SK-N-SH (cell line): ENCODE measurements around the gene TNS4. TPM values are rescaled to one million over a fixed set of nuclear protein-coding genes. Genes with fewer than 3 reads are reported as not detected.

Experiments used
- CTCF ChIA-PET: fragments of 300-600, 350-600 bp; formaldehyde crosslinking; extraction: SDS; loops from one replicate; lab custom pipeline; 2021; lab: Yijun Ruan, JAX
- POLR2A ChIA-PET: fragments of 350-600 bp; sonication (Branson Sonifier 250); formaldehyde crosslinking; extraction: SDS; loops from one replicate; lab custom pipeline; 2020; ENCODE audit warnings: antibody characterized with exemption, inconsistent platforms; lab: Yijun Ruan, JAX
- DNase-seq: peaks from one replicate; pipeline ENCODE4 v3.0.0; 2012
- H2AFZ ChIP-seq: fragments of 200-600 bp; sonication (generic); 2 replicates; pipeline ENCODE4 v1.8.1; 2016; ENCODE audit warnings: antibody characterized with exemption, mild to moderate bottlenecking, low read depth
- H3F3A ChIP-seq: fragments of 200-600 bp; sonication (generic); replicated peaks from 2 replicates; pipeline ENCODE3; 2016; ENCODE audit warnings: antibody characterized with exemption, mild to moderate bottlenecking; ENCODE audit not compliant: insufficient read depth
- H3K27ac ChIP-seq, 2 experiments: fragments of 200-500 bp in 1 of 2; fragments of 200-600 bp in 1 of 2; sonication (Bioruptor generic) in 1 of 2; sonication (generic), shearing (Covaris generic) in 1 of 2; 2 replicates each; pipeline versions ENCODE4 v1.5.1 to v1.6.1; 2014 to 2016; ENCODE audit warnings: low read depth in 2 of 2, inconsistent platforms in 1 of 2, low read length in 1 of 2, mild to moderate bottlenecking in 1 of 2, mixed read lengths in 1 of 2
- H3K27me3 ChIP-seq: fragments of 200-600 bp; sonication (generic), shearing (Covaris generic); 2 replicates; pipeline ENCODE4 v1.6.1; 2016; ENCODE audit warnings: mixed run types; ENCODE audit not compliant: insufficient read depth
- H3K36me3 ChIP-seq, 2 experiments: fragments of 200-500 bp in 1 of 2; fragments of 200-600 bp in 1 of 2; sonication (Bioruptor generic) in 1 of 2; sonication (generic) in 1 of 2; replicated peaks in 1 of 2; 2 replicates each; pipeline versions ENCODE3 to v1.5.1; 2014 to 2016; ENCODE audit warnings: low read length in 1 of 2, mild to moderate bottlenecking in 1 of 2; ENCODE audit not compliant: insufficient read depth in 2 of 2, control insufficient read depth in 1 of 2
- H3K4me1 ChIP-seq, 2 experiments: fragments of 200-500 bp in 1 of 2; fragments of 200-600 bp in 1 of 2; sonication (Bioruptor generic) in 1 of 2; sonication (generic), shearing (Covaris generic) in 1 of 2; 2 replicates each; pipeline versions ENCODE4 v1.5.1 to v1.6.1; 2014 to 2016; ENCODE audit warnings: low read depth in 1 of 2, low read length in 1 of 2, mixed run types in 1 of 2; ENCODE audit not compliant: insufficient read depth in 2 of 2, control insufficient read depth in 1 of 2
- H3K4me2 ChIP-seq: fragments of 200-600 bp; sonication (generic), shearing (Covaris generic); 2 replicates; pipeline ENCODE4 v1.6.1; 2017; ENCODE audit warnings: mixed run types
- H3K4me3 ChIP-seq, 2 experiments: fragments of 200-500 bp in 1 of 2; fragments of 200-600 bp in 1 of 2; sonication (Bioruptor generic) in 1 of 2; sonication (generic), shearing (Covaris generic) in 1 of 2; 2 replicates each; pipeline versions ENCODE4 v1.5.1 to v1.8.1; 2014 to 2016; ENCODE audit warnings: low read depth in 2 of 2, inconsistent platforms in 1 of 2, low read length in 1 of 2, mild to moderate bottlenecking in 1 of 2, mixed read lengths in 1 of 2, moderate library complexity in 1 of 2
- H3K79me2 ChIP-seq: fragments of 200-600 bp; sonication (generic); 2 replicates; pipeline ENCODE4 v1.8.1; 2017; ENCODE audit warnings: mild to moderate bottlenecking; ENCODE audit not compliant: insufficient read depth
- H3K9ac ChIP-seq: fragments of 200-600 bp; sonication (generic); 2 replicates; pipeline ENCODE4 v1.6.1; 2017; ENCODE audit warnings: mixed run types
- H3K9me2 ChIP-seq: fragments of 200-600 bp; sonication (generic); 2 replicates; pipeline ENCODE4 v1.6.1; 2017; ENCODE audit warnings: mixed run types
- H3K9me3 ChIP-seq: fragments of 200-600 bp; sonication (generic); 2 replicates; pipeline ENCODE4 v1.6.1; 2017; ENCODE audit warnings: mixed run types, mild to moderate bottlenecking, moderate library complexity
- H4K20me1 ChIP-seq: fragments of 200-600 bp; sonication (generic); 2 replicates; pipeline ENCODE4 v1.6.1; 2017; ENCODE audit warnings: mild to moderate bottlenecking, mixed run types; ENCODE audit not compliant: insufficient read depth
- CHD2 ChIP-seq: fragments of 150-350 bp; IDR thresholded peaks from 2 replicates; pipeline ENCODE4 v1.6.1; 2018; ENCODE audit warnings: low read length; ENCODE audit not compliant: partially characterized antibody
- CTCF ChIP-seq: fragments of 200-600 bp; sonication (generic); IDR thresholded peaks from 2 replicates; pipeline ENCODE4 v1.6.1; 2017; ENCODE audit warnings: antibody characterized with exemption, mild to moderate bottlenecking, moderate library complexity
- FOSL2 ChIP-seq: IDR thresholded peaks from 2 replicates; pipeline ENCODE4 v1.4.0; 2012; ENCODE audit warnings: low read depth, mild to moderate bottlenecking, moderate library complexity, borderline replicate concordance
- FOXJ3 ChIP-seq: sonication (generic); formaldehyde crosslinking; IDR thresholded peaks from 2 replicates; pipeline ENCODE4 v1.5.1; 2020; ENCODE audit warnings: mild to moderate bottlenecking, missing genetic modification reagents
- JUND ChIP-seq: IDR thresholded peaks from 2 replicates; pipeline ENCODE4 v1.4.0; 2012
- MAX ChIP-seq: IDR thresholded peaks from 2 replicates; pipeline ENCODE4 v1.4.0; 2012; ENCODE audit warnings: low read depth
- MXI1 ChIP-seq: IDR thresholded peaks from 2 replicates; pipeline ENCODE4 v1.6.1; 2012; ENCODE audit warnings: mild to moderate bottlenecking, low read depth, low read length, improper control_type of control experiment
- NFIC ChIP-seq: IDR thresholded peaks from 2 replicates; pipeline ENCODE4 v1.4.0; 2012; ENCODE audit warnings: borderline replicate concordance
- PBX3 ChIP-seq: IDR thresholded peaks from 2 replicates; pipeline ENCODE4; 2012
- POLR2AphosphoS5 ChIP-seq: IDR thresholded peaks from 2 replicates; pipeline ENCODE4 v1.6.1; 2012; ENCODE audit warnings: low read depth, low read length
- RAD21 ChIP-seq: IDR thresholded peaks from 2 replicates; pipeline ENCODE4 v1.6.1; 2012; ENCODE audit warnings: mild to moderate bottlenecking, low read length
- RCOR1 ChIP-seq: fragments of 150-350 bp; IDR thresholded peaks from 2 replicates; pipeline ENCODE4 v1.6.1; 2017; ENCODE audit warnings: antibody characterized with exemption, low read length
- SMC3 ChIP-seq: IDR thresholded peaks from 2 replicates; pipeline ENCODE4 v1.6.1; 2012; ENCODE audit warnings: low read depth, low read length, improper control_type of control experiment
- TAF1 ChIP-seq: IDR thresholded peaks from 2 replicates; pipeline ENCODE4 v1.6.1; 2012; ENCODE audit warnings: low read depth, mild to moderate bottlenecking, low read length, moderate library complexity, borderline replicate concordance
- USF1 ChIP-seq: IDR thresholded peaks from 2 replicates; pipeline ENCODE4 v1.4.0; 2012; ENCODE audit warnings: low read depth, borderline replicate concordance
- USF2 ChIP-seq: fragments of 150-350 bp; IDR thresholded peaks from 2 replicates; pipeline ENCODE4 v1.6.1; 2017; ENCODE audit warnings: antibody characterized with exemption, low read length, low read depth, borderline replicate concordance
- WGBS: methylation state at CpG from one replicate; pipeline ENCODE4 v1.1.6; 2017; ENCODE audit warnings: low lambda C conversion rate; 5-methylcytosine and 5-hydroxymethylcytosine counted together
- polyA plus RNA-seq, 3 experiments: library from polyadenylated mRNA; depleted of rRNA; stranded (reverse); fragments of >200 nt; gene quantifications; 2 replicates each; pipeline ENCODE4 v1.2.3, GENCODE V29; 2012
- TF ChIP-seq, protein P1 (sequence below): IDR thresholded peaks from 2 replicates; pipeline ENCODE4 v1.6.1; 2012; ENCODE audit warnings: mild to moderate bottlenecking, low read depth, low read length, moderate library complexity

The TNS4 gene
- polyA plus RNA-seq, 1 of the 3 experiments (the other 2 are of a cell fraction) = not detected

DNA sequence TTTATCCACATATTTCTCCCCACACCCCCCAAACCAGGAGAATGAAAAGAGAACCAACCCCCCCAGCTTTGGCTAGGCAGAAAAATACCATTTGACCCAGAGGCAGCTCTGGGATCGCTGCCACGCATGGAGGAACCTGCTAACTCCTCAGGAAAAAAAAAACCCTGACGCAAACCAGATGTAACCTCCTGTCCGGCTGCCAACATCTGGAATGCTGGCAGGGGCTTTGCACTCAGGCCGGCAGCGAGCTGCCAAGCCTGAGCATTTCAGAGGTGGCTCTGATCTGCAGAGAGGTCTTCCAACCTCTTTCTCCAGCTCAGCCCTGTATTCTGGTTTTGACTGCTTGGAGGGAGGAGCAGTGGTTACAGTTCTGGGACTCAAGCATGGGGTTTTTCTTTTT, 50.0 kb downstream of the TNS4 start (continued):
- TF ChIP-seq USF2 (no peak), RCOR1 (peak; percentile 98), FOXJ3 (CRISPR knock-in tag) (peak; percentile 49), JUND (peak; percentile 59), RAD21 (peak; percentile 23), TAF1 (0 out of 2 replicates have a peak, but pooled peaks have one; percentile 25), NFIC (peak; percentile 97), USF1 (peak; percentile 18; the same call in 1 of the 2 replicates), POLR2AphosphoS5 (peak; percentile 93), MXI1 (peak; percentile 78; the same call in 1 of the 2 replicates), CHD2 (peak; percentile 93), FOSL2 (no peak)

- Histone ChIP-seq H3K27me3 (no peaks in the 10 kb centered on the region), H3K4me2 (no peak overlapping the region), H3K9ac (no peak overlapping the region), H3K4me3 (no peak overlapping the region), H3K9me2 (no peaks in the 10 kb centered on the region), H3K4me1 (peaks cover 26 to 70% of the 10 kb centered on the region in 2 experiments), H2AFZ (no peak overlapping the region), H3K36me3 (peaks cover 0 to 18% of the 10 kb centered on the region in 2 experiments), H3F3A (peaks cover 21% of the 10 kb centered on the region), H3K79me2 (peaks cover 49% of the 10 kb centered on the region), H3K9me3 (no peaks in the 10 kb centered on the region), H3K27ac (peak overlapping the region in 1 of 2 experiments; percentile 71; a peak in 2 of 4 replicates), H4K20me1 (no peaks in the 10 kb centered on the region)
- TF ChIP-seq, protein P1, sequence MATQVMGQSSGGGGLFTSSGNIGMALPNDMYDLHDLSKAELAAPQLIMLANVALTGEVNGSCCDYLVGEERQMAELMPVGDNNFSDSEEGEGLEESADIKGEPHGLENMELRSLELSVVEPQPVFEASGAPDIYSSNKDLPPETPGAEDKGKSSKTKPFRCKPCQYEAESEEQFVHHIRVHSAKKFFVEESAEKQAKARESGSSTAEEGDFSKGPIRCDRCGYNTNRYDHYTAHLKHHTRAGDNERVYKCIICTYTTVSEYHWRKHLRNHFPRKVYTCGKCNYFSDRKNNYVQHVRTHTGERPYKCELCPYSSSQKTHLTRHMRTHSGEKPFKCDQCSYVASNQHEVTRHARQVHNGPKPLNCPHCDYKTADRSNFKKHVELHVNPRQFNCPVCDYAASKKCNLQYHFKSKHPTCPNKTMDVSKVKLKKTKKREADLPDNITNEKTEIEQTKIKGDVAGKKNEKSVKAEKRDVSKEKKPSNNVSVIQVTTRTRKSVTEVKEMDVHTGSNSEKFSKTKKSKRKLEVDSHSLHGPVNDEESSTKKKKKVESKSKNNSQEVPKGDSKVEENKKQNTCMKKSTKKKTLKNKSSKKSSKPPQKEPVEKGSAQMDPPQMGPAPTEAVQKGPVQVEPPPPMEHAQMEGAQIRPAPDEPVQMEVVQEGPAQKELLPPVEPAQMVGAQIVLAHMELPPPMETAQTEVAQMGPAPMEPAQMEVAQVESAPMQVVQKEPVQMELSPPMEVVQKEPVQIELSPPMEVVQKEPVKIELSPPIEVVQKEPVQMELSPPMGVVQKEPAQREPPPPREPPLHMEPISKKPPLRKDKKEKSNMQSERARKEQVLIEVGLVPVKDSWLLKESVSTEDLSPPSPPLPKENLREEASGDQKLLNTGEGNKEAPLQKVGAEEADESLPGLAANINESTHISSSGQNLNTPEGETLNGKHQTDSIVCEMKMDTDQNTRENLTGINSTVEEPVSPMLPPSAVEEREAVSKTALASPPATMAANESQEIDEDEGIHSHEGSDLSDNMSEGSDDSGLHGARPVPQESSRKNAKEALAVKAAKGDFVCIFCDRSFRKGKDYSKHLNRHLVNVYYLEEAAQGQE = no peak
- peak; percentile 30 for TF ChIP-seq SMC3
- TF ChIP-seq RAD21 = peak; percentile 19; the same call in 1 of the 2 replicates
- no peak for TF ChIP-seq PBX3
- TF ChIP-seq MAX = no peak
- TF ChIP-seq CTCF = peak; percentile 65
- WGBS = 79% methylated on average over 3 of the region's 3 CpGs
- DNase-seq = no peak
- CTCF ChIA-PET = interaction anchor here (1.0 to 18.2 kb wide), 12 partner anchors 5 to 119 kb away, joined by 3 to 332 read pairs (median 12); partner anchors contain the start of gene IGFBP4
- POLR2A ChIA-PET = interaction anchor here (1.0 to 2.7 kb wide), 3 partner anchors 10 to 26 kb away, joined by 3 to 15 read pairs (median 3); no protein-coding TSS in a partner anchor
These were observed 51.2 kb downstream of the TNS4 start for GRCh38 chr17:40450175-40450574.
